Progenitor cell of endocrine pancreas (in vitro differentiated cells): Measurements from ENCODE around the gene SLC49A3. TPM values are rescaled to one million over a fixed set of nuclear protein-coding genes. Genes with fewer than 3 reads are reported as not detected.

Experiments used
- DNase-seq: peaks from one replicate; pipeline ENCODE4 v3.0.0; 2021; ENCODE audit warnings: low spot score; ENCODE audit not compliant: unreplicated experiment
- H3K27ac Mint-ChIP-seq: 2 replicates; pipeline ENCODE4 v1.8.0; 2021; ENCODE audit warnings: mild to moderate bottlenecking, moderate library complexity, mixed read lengths
- H3K27me3 Mint-ChIP-seq: 2 replicates; pipeline ENCODE4 v1.8.0; 2021; ENCODE audit warnings: mixed read lengths
- H3K36me3 Mint-ChIP-seq: 2 replicates; pipeline ENCODE4 v1.8.0; 2022; ENCODE audit warnings: mixed read lengths; ENCODE audit not compliant: insufficient read depth
- H3K4me1 Mint-ChIP-seq: 2 replicates; pipeline ENCODE4 v1.8.0; 2021; ENCODE audit warnings: low read depth, mixed read lengths
- H3K4me3 Mint-ChIP-seq: 2 replicates; pipeline ENCODE4 v1.8.0; 2021; ENCODE audit warnings: low read depth, mild to moderate bottlenecking, moderate library complexity, mixed read lengths
- H3K9me3 Mint-ChIP-seq: 2 replicates; pipeline ENCODE4 v1.8.0; 2021; ENCODE audit warnings: low read depth, mixed read lengths
- total RNA-seq: library from RNA; stranded (reverse); gene quantifications from 2 replicates; pipeline ENCODE4 v1.2.1, GENCODE V29; 2021
- TF ChIP-seq, protein P1 (sequence below): fragments of 200-600 bp; sonication (generic); IDR thresholded peaks from one replicate; pipeline ENCODE4 v1.5.0; 2021; ENCODE audit warnings: antibody characterized with exemption, mild to moderate bottlenecking; ENCODE audit not compliant: unreplicated experiment

Gene SLC49A3
- total RNA-seq, 1 donor from 2014 or later, result 13.1 TPM

DNA sequence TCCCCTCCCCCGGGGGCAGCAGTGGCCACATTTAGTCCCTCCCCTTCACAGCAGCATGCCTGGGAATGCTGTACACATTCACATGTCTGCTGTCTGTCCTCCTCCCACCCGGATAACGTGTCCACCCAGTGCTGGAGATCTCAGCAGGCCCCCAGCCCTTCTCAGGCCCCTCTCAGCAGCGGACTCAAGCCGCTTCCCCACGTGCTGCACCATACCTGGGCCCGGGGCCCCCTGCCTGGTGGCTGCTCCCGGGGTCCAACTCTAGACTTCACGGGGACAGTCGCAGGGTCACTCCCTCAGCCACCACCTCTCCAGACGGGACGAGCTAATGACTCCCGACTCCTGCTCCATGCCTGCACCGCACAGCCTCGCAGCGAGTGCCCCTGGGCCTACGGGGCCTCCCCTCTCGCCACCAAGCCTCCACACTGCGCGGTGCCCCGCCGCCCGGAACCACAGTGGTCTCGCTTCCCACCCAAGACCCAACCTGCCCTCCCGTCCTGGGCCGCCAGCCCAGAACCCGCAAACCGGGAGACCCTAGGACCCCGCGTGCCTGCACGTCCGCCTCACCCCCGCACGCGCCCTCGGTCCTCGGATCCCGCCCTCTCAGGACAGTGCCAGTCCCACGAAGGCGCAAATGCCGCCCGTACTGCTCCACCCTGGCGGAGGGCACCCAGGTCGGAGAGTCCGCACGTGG is 15.4 kb upstream of the SLC49A3 start:
- Mint-ChIP-seq H3K9me3 (no peaks in the 10 kb centered on the region), H3K4me3 (no peak overlapping the region), H3K4me1 (peaks cover 8% of the 10 kb centered on the region), H3K27ac (no peak overlapping the region), H3K27me3 (peaks cover 21% of the 10 kb centered on the region), H3K36me3 (peaks cover 5% of the 10 kb centered on the region)
- TF ChIP-seq, protein P1, sequence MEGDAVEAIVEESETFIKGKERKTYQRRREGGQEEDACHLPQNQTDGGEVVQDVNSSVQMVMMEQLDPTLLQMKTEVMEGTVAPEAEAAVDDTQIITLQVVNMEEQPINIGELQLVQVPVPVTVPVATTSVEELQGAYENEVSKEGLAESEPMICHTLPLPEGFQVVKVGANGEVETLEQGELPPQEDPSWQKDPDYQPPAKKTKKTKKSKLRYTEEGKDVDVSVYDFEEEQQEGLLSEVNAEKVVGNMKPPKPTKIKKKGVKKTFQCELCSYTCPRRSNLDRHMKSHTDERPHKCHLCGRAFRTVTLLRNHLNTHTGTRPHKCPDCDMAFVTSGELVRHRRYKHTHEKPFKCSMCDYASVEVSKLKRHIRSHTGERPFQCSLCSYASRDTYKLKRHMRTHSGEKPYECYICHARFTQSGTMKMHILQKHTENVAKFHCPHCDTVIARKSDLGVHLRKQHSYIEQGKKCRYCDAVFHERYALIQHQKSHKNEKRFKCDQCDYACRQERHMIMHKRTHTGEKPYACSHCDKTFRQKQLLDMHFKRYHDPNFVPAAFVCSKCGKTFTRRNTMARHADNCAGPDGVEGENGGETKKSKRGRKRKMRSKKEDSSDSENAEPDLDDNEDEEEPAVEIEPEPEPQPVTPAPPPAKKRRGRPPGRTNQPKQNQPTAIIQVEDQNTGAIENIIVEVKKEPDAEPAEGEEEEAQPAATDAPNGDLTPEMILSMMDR, result no peak
- no peak for DNase-seq

DNA sequence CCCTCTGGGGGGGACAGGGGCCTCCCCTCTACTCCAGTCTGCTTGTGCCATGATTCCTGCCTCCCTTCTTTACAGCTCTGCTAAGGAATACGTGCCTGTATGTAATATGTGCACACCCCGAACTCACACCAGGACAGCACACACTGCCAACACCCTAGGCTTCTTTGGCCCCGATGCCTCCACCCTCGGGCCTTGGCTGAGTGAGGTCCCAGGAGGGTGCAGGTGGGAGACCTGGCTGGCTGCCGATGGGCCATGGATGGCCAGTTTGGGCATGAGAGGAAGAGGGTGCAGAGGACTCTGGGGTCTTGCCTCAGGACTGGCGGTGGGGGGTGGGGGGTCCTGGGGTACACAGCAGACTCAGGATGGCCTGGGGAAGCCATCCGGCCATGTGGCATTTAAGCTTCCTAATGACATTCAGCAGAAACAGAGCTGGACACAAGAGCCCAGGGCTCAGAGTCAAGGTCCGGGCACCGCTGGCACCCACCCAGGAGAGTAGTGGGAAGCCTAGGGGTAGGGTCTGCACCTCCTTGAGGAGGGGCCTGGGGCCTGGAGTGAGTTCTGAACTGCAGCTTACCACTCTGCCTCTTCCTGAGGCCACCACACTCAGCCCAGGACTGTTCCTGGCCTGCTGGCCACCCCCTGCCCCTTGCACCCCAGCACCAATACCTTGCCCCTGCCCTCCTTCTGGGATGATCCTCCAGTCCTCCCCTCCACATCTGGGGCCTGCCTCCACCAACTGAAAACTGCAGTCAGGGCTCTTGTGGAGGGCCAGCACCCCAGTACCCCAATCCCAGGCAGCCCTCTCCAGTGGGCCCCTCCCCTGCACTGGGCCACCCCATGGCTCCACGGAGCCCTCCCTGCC is 14.6 kb upstream of the SLC49A3 start:
- no peaks in the 10 kb centered on the region for H3K9me3 Mint-ChIP-seq
- peaks cover 3% of the 10 kb centered on the region for H3K4me1 Mint-ChIP-seq
- no peak overlapping the region for H3K27ac Mint-ChIP-seq
- no peak overlapping the region for H3K4me3 Mint-ChIP-seq
- H3K36me3 Mint-ChIP-seq, result peaks cover under 1% of the 10 kb centered on the region
- peaks cover 24% of the 10 kb centered on the region for H3K27me3 Mint-ChIP-seq
- DNase-seq, result no peak
- TF ChIP-seq, protein P1, result no peak

DNA sequence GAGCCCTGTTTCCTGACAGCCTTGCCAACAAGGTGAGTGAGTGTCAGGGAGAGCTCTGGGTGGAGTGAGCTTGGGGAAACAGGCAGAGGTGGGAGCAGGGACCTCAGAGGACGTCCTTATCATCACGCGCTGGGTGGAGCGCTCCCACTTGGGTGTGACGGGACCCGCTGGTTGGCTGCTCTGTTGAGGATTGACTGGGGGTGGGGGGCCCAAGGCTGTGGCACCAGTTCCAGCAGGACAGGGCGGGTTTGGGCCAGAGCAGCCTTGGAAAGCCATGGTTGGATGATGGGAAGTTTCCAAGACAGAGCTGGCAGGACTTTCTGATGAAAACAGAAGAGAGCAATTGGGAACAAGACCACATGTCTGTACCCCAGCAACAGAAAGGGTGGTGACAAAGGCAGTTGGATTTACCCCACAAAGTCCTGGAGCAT is 13.7 kb upstream of the SLC49A3 start:
- TF ChIP-seq, protein P1, result no peak
- Mint-ChIP-seq H3K27me3 (peaks cover 26% of the 10 kb centered on the region), H3K36me3 (no peaks in the 10 kb centered on the region), H3K27ac (no peak overlapping the region), H3K9me3 (no peaks in the 10 kb centered on the region), H3K4me1 (no peaks in the 10 kb centered on the region), H3K4me3 (no peak overlapping the region)
- no peak for DNase-seq

DNA sequence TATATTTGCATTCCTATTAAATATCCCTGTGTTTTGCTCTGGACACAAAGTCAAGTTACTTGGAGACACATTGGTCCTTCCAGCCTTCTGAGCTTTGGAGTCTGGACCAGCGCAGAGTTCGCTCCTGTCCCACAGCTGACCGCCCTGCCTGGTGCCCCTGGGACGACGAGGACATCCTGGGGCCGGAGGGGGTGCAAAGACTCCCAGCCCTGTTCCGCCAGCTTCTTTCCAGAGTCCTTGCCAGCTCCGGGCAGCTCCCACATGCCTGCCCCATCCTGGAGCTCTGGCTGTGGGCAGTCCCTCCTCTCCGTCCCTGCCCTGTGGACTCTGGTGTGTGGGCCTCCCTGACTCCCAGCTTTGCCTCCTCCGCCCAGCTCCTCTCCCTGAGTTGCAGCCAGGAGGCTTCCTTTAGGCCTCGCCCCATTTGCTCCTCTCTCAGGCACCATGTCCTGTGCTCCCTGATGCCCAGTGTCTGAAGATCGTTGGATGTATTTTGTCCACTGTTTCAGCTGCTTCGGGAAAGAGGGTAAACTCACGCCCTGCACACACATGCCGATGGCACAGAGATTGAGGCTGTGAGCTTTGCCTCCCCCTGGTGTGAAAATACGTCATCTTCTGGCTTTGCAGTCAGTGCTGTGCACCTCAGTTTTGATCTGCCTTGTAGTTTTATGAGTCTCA is 11.8 kb upstream of the SLC49A3 start:
- Mint-ChIP-seq H3K4me1 (no peaks in the 10 kb centered on the region), H3K4me3 (no peak overlapping the region), H3K27ac (no peak overlapping the region), H3K27me3 (peaks cover 29% of the 10 kb centered on the region), H3K36me3 (no peaks in the 10 kb centered on the region), H3K9me3 (no peaks in the 10 kb centered on the region)
- TF ChIP-seq, protein P1, result peak; percentile 20
- DNase-seq, result no peak
